Psoas muscle (tissue), 8 donors: ENCODE data around the gene TTLL11. TPM values are rescaled to one million over a fixed set of nuclear protein-coding genes. Genes with fewer than 3 reads are reported as not detected.

Experiments used
- ATAC-seq, 4 donors: fragments of 200-7000 bp; cut with Tn5 transposase; one replicate each; pipeline ENCODE4 v1.9.1; 2020; ENCODE audit warnings: moderate library complexity in 3 of 4, mild to moderate bottlenecking in 2 of 4
- DNase-seq, 2 donors: peaks; one replicate each; pipeline ENCODE4 v3.0.0-alpha.2; 2020
- H3K27ac ChIP-seq: fragments of 200-600 bp; one replicate; pipeline ENCODE4 v1.8.0; 2022
- H3K27me3 ChIP-seq, 3 donors: fragments of 200-600 bp in 1 of 3; one replicate each; pipeline versions ENCODE4 v1.6.1 to v1.8.0; 2013 to 2022; ENCODE audit warnings: low read length in 2 of 3, mild to moderate bottlenecking in 2 of 3, moderate library complexity in 1 of 3; ENCODE audit not compliant: insufficient read depth in 3 of 3
- H3K36me3 ChIP-seq, 2 donors: fragments of 200-600 bp in 1 of 2; one replicate each; pipeline versions ENCODE4 v1.6.1 to v1.8.0; 2013 to 2022; ENCODE audit warnings: low read depth in 1 of 2, mild to moderate bottlenecking in 1 of 2, moderate library complexity in 1 of 2; ENCODE audit not compliant: insufficient read depth in 1 of 2
- H3K4me1 ChIP-seq: fragments of 200-600 bp; one replicate; pipeline ENCODE4 v1.8.0; 2022
- H3K4me3 ChIP-seq: fragments of 200-600 bp; one replicate; pipeline ENCODE4 v1.8.0; 2022; ENCODE audit warnings: mild to moderate bottlenecking
- H3K9me3 ChIP-seq: fragments of 200-600 bp; one replicate; pipeline ENCODE4 v1.8.0; 2022
- CTCF ChIP-seq: fragments of 200-600 bp; IDR thresholded peaks from one replicate; pipeline ENCODE4 v1.8.0; 2022; ENCODE audit warnings: antibody characterized with exemption
- WGBS, 3 donors: extraction: QIAGEN DNeasy Blood & Tissue Kit; methylation state at CpG; one replicate each; pipeline versions ENCODE4 v1.1.6 to v1.1.7; 2013; 5-methylcytosine and 5-hydroxymethylcytosine counted together
- intact Hi-C, 2 donors: fragments of 100-400 bp; cut with DNase I; formaldehyde crosslinking; loops; one replicate each; pipeline versions ENCODE4 v1.11.0 to v1.14.2; 2022
- polyA plus RNA-seq, 3 donors: library from polyadenylated mRNA; stranded (reverse); fragments of 200-250 nt; gene quantifications; one replicate each; pipeline ENCODE4 v1.2.3, GENCODE V29; 2013
- total RNA-seq, 4 donors: library from RNA; stranded (reverse); fragmentation: NEBNext Ultra II Directional in 2 of 4; extraction: Animal tissue kit (Norgen Biotek cat#: 25700) in 2 of 4; gene quantifications; one replicate each; pipeline versions ENCODE4 v1.2.1 to v1.2.4, GENCODE V29; 2021 to 2023
- donor health status: healthy with polysubstance abuse.
- donor health status: DM: no; HTN: no; CAD: no; lungs with moderate emphysema.
- donor health status: Bipolar disorder and iron deficiency.
- donor health status: healthy.
- donor health status: DM: yes; HTN: yes; CAD: no.
- donor health status: DM: no; HTN: no; CAD: no.
- donor health status: DM: no; HTN: no; CAD: no.
- donor health status: DM: yes; HTN: yes; CAD: no.

The TTLL11 gene
- total and polyA plus RNA-seq, 7 donors, result 15.1 to 56.4 (median 19.3) TPM

- Histone ChIP-seq H3K36me3 (no peaks in the 10 kb centered on the region), H3K4me1 (peaks cover 11% of the 10 kb centered on the region), H3K9me3 (no peaks in the 10 kb centered on the region), H3K27me3 (no peaks in the 10 kb centered on the region), H3K27ac (no peak overlapping the region), H3K4me3 (no peak overlapping the region)
- no peak for DNase-seq
- TF ChIP-seq CTCF, result no peak
- ATAC-seq, result no peak
- intact Hi-C loops, result no loop called here
- WGBS, 3 donors, result 81 to 87% (median 83%) methylated on average over 10 of the region's 10 CpGs
Measured at GRCh38 chr9:121841771-121842611, 251.1 kb downstream of the TTLL11 start.

GRCh38 chr9:121840838-121841760, 252.0 kb downstream of the TTLL11 start:
- intact Hi-C loops, result no loop called here
- Histone ChIP-seq H3K36me3 (no peaks in the 10 kb centered on the region), H3K4me1 (peaks cover 11% of the 10 kb centered on the region), H3K27me3 (no peaks in the 10 kb centered on the region), H3K27ac (no peak overlapping the region), H3K4me3 (no peak overlapping the region), H3K9me3 (no peaks in the 10 kb centered on the region)
- WGBS, 3 donors, result 91 to 93% (median 92%) methylated on average over 20 of the region's 20 CpGs
- ATAC-seq, result no peak
- DNase-seq, result no peak
- no peak for TF ChIP-seq CTCF

- Histone ChIP-seq H3K36me3 (no peaks in the 10 kb centered on the region), H3K4me3 (no peak overlapping the region), H3K4me1 (peaks cover 11% of the 10 kb centered on the region), H3K27me3 (no peaks in the 10 kb centered on the region), H3K27ac (no peak overlapping the region), H3K9me3 (no peaks in the 10 kb centered on the region)
- TF ChIP-seq CTCF, result no peak
- intact Hi-C loops, result no loop called here
- 88 to 95% (median 92%) methylated on average over 16 of the region's 16 CpGs for WGBS, 3 donors
- ATAC-seq, result no peak
- DNase-seq, result no peak
Measured at GRCh38 chr9:121839726-121840500, 253.2 kb downstream of the TTLL11 start.

GRCh38 chr9:121838746-121839669, 254.1 kb downstream of the TTLL11 start:
- TF ChIP-seq CTCF, result no peak
- ATAC-seq (no peak), DNase-seq (no peak)

More at GRCh38 chr9:121838746-121839669, 254.1 kb downstream of the TTLL11 start:
- intact Hi-C loops, result no loop called here
- H3K36me3 ChIP-seq, result no peaks in the 10 kb centered on the region
- H3K4me1 ChIP-seq, result peaks cover 4% of the 10 kb centered on the region
- H3K27me3 ChIP-seq, result no peaks in the 10 kb centered on the region
- WGBS, 3 donors, result 90 to 94% (median 94%) methylated on average over 23 of the region's 23 CpGs
- no peak overlapping the region for H3K27ac ChIP-seq
- no peaks in the 10 kb centered on the region for H3K9me3 ChIP-seq
- no peak overlapping the region for H3K4me3 ChIP-seq
